ENCODE data around the gene ATP6V1F.

GRCh38 chr7:128873234-128873633 lies 10.6 kb downstream of the ATP6V1F start:
- TF ChIP-seq CTCF (IDR thresholded peaks at IDR 0.05) (no peak), POLR2A (IDR thresholded peaks at IDR 0.05) (no peak), POLR2AphosphoS5 (IDR thresholded peaks at IDR 0.05; ENCODE audit: insufficient read depth in 1 of 2, low read depth in 1 of 2) (no peak)
